H9 (cell line): ENCODE measurements around the gene SLC22A16. TPM values are rescaled to one million over a fixed set of nuclear protein-coding genes. Genes with fewer than 3 reads are reported as not detected.

Experiments used
- DNase-seq: peaks from one replicate; pipeline ENCODE4 v3.0.0-alpha.2; 2017
- H2AFZ ChIP-seq: one replicate; pipeline ENCODE4 v1.6.1; 2013; ENCODE audit warnings: mild to moderate bottlenecking, low read length, control low read depth, moderate library complexity
- H2AK5ac ChIP-seq: 2 replicates; pipeline ENCODE4 v1.6.1; 2013; ENCODE audit warnings: low read length, control low read depth, mixed read lengths; ENCODE audit not compliant: insufficient read length
- H2BK120ac ChIP-seq: one replicate; pipeline ENCODE4 v1.6.1; 2013; ENCODE audit warnings: low read depth, mild to moderate bottlenecking, low read length, control low read depth, inconsistent platforms; ENCODE audit not compliant: poor library complexity, severe bottlenecking
- H2BK12ac ChIP-seq: 2 replicates; pipeline ENCODE4 v1.6.1; 2013; ENCODE audit warnings: low read length, control low read depth, mixed read lengths, low read depth; ENCODE audit not compliant: insufficient read length
- H2BK15ac ChIP-seq: 2 replicates; pipeline ENCODE4 v1.6.1; 2013; ENCODE audit warnings: low read depth, low read length, control low read depth
- H2BK20ac ChIP-seq: one replicate; pipeline ENCODE4 v1.6.1; 2013; ENCODE audit warnings: low read depth, mild to moderate bottlenecking, low read length, control low read depth, inconsistent platforms; ENCODE audit not compliant: poor library complexity, severe bottlenecking
- H2BK5ac ChIP-seq: 2 replicates; pipeline ENCODE4 v1.6.1; 2013; ENCODE audit warnings: low read length, control low read depth, mixed read lengths; ENCODE audit not compliant: insufficient read length
- H3K14ac ChIP-seq: 2 replicates; pipeline ENCODE4 v1.6.1; 2013; ENCODE audit warnings: low read length, control low read depth; ENCODE audit not compliant: insufficient read depth
- H3K18ac ChIP-seq: 2 replicates; pipeline ENCODE4 v1.6.1; 2013; ENCODE audit warnings: low read depth, mild to moderate bottlenecking, mixed read lengths, low read length, control low read depth; ENCODE audit not compliant: insufficient read length
- H3K23ac ChIP-seq: 2 replicates; pipeline ENCODE4 v1.6.1; 2013; ENCODE audit warnings: low read length, control low read depth, mixed read lengths, low read depth; ENCODE audit not compliant: insufficient read length
- H3K23me2 ChIP-seq: 2 replicates; pipeline ENCODE4 v1.6.1; 2013; ENCODE audit warnings: low read depth, mild to moderate bottlenecking, mixed read lengths, low read length, control low read depth; ENCODE audit not compliant: insufficient read length, poor library complexity, severe bottlenecking
- H3K27ac ChIP-seq: 2 replicates; pipeline ENCODE4 v1.5.1; 2013; ENCODE audit warnings: low read length, control low read depth, mixed read lengths, low read depth; ENCODE audit not compliant: insufficient read length
- H3K27me3 ChIP-seq: 2 replicates; pipeline ENCODE4 v1.6.1; 2013; ENCODE audit warnings: low read length, control low read depth, inconsistent platforms; ENCODE audit not compliant: insufficient read depth
- H3K4ac ChIP-seq: 2 replicates; pipeline ENCODE4 v1.6.1; 2013; ENCODE audit warnings: low read depth, mild to moderate bottlenecking, control low read depth, inconsistent platforms, low read length, moderate library complexity
- H3K4me1 ChIP-seq: 2 replicates; pipeline ENCODE4 v1.6.1; 2013; ENCODE audit warnings: low read length, control low read depth, inconsistent platforms; ENCODE audit not compliant: insufficient read depth
- H3K4me2 ChIP-seq: 2 replicates; pipeline ENCODE4 v1.6.1; 2013; ENCODE audit warnings: low read length, control low read depth, mixed read lengths; ENCODE audit not compliant: insufficient read length, insufficient read depth
- H3K56ac ChIP-seq: 2 replicates; pipeline ENCODE4 v1.6.1; 2013; ENCODE audit warnings: low read depth, mild to moderate bottlenecking, mixed read lengths, low read length, control low read depth; ENCODE audit not compliant: insufficient read length
- H3K79me1 ChIP-seq: 2 replicates; pipeline ENCODE4 v1.6.1; 2013; ENCODE audit warnings: low read depth, mild to moderate bottlenecking, moderate library complexity, low read length, control low read depth, inconsistent platforms; ENCODE audit not compliant: insufficient read depth, poor library complexity, severe bottlenecking
- H3K79me2 ChIP-seq: 2 replicates; pipeline ENCODE4 v1.6.1; 2013; ENCODE audit warnings: low read length, control low read depth, inconsistent platforms; ENCODE audit not compliant: insufficient read depth
- H3K9ac ChIP-seq: 2 replicates; pipeline ENCODE4 v1.6.1; 2013; ENCODE audit warnings: low read length, control low read depth, mixed read lengths; ENCODE audit not compliant: insufficient read length; ENCODE audit errors: extremely low read depth
- H3K9me3 ChIP-seq: one replicate; pipeline ENCODE4 v1.6.1; 2013; ENCODE audit warnings: low read depth, low read length, inconsistent platforms; ENCODE audit not compliant: control insufficient read depth
- H3T11ph ChIP-seq: one replicate; pipeline ENCODE4 v1.6.1; 2013; ENCODE audit warnings: mild to moderate bottlenecking, low read length, control low read depth, inconsistent platforms
- H4K20me1 ChIP-seq: one replicate; pipeline ENCODE4 v1.6.1; 2013; ENCODE audit not compliant: control insufficient read depth, insufficient read length, insufficient read depth
- H4K5ac ChIP-seq: 2 replicates; pipeline ENCODE4 v1.6.1; 2013; ENCODE audit warnings: low read depth, mild to moderate bottlenecking, mixed read lengths, low read length, control low read depth; ENCODE audit not compliant: insufficient read length
- H4K8ac ChIP-seq: replicated peaks from 2 replicates; pipeline ENCODE4 v1.6.1; 2013; ENCODE audit warnings: low read length, control low read depth, mixed read lengths, low read depth; ENCODE audit not compliant: insufficient read length
- H4K91ac ChIP-seq: 2 replicates; pipeline ENCODE4 v1.6.1; 2013; ENCODE audit warnings: low read depth, mild to moderate bottlenecking, moderate library complexity, mixed read lengths, low read length, control low read depth; ENCODE audit not compliant: insufficient read length
- H3K27ac Mint-ChIP-seq, 3 experiments: 2 replicates in 2 of 3; 3 replicates in 1 of 3; pipeline ENCODE4 v1.8.0; 2020 to 2021; ENCODE audit warnings: mixed read lengths in 3 of 3, mild to moderate bottlenecking in 1 of 3, moderate library complexity in 1 of 3
- H3K27me3 Mint-ChIP-seq: 2 replicates; pipeline ENCODE4 v1.8.0; 2021; ENCODE audit warnings: low read depth, mild to moderate bottlenecking, moderate library complexity, mixed read lengths
- H3K36me3 Mint-ChIP-seq, 3 experiments: 2 replicates in 2 of 3; 3 replicates in 1 of 3; pipeline ENCODE4 v1.8.0; 2020 to 2021; ENCODE audit warnings: low read depth in 3 of 3, mixed read lengths in 3 of 3; ENCODE audit not compliant: insufficient read depth in 1 of 3
- H3K4me1 Mint-ChIP-seq, 2 experiments: 2 replicates each; pipeline ENCODE4 v1.8.0; 2020; ENCODE audit warnings: mixed read lengths in 2 of 2
- H3K4me3 Mint-ChIP-seq, 2 experiments: 2 replicates in 1 of 2; 3 replicates in 1 of 2; pipeline ENCODE4 v1.8.0; 2020 to 2021; ENCODE audit warnings: mild to moderate bottlenecking in 2 of 2, mixed read lengths in 2 of 2, moderate library complexity in 1 of 2
- H3K9me3 Mint-ChIP-seq, 2 experiments: 2 replicates in 1 of 2; 3 replicates in 1 of 2; pipeline ENCODE4 v1.8.0; 2020; ENCODE audit warnings: mild to moderate bottlenecking in 2 of 2, mixed read lengths in 2 of 2, moderate library complexity in 1 of 2
- WGBS: extraction: QIAGEN DNeasy Blood & Tissue Kit; methylation state at CpG from one replicate; pipeline ENCODE4 v1.1.7; 2013; ENCODE audit warnings: missing lambda C conversion rate, low lambda C conversion rate, mixed read lengths; ENCODE audit not compliant: insufficient read length; ENCODE audit errors: extremely low coverage; 5-methylcytosine and 5-hydroxymethylcytosine counted together
- total RNA-seq: library from RNA; stranded (reverse); gene quantifications from 2 replicates; pipeline ENCODE4 v1.2.1, GENCODE V29; 2021
- TF ChIP-seq, protein P1 (sequence below): fragments of 200-600 bp; sonication (generic); conservative IDR thresholded peaks from 3 replicates; pipeline ENCODE4 v1.8.0; 2021; ENCODE audit warnings: antibody characterized with exemption, mild to moderate bottlenecking

The SLC22A16 gene
- total RNA-seq, 1 experiment from 2014 or later: not detected

DNA sequence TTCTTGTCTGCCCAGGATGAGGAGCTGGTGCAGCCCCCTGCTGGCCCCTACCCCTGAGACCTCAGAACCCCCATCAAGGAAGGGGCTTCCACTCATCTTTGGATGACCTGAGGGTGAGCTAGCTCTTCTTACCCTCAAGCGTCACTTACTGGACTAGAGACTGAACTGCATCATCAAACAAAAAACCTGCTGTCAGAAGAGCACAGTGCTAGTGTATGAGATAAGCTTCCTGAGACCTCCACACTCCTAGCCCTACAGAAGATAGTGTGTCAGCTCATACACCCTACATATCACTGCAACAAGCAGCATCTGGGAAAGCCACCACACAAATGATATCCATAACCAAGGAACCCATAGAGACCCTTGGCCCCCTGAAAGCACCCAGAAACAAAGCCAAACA is 15.0 kb downstream of the SLC22A16 start:
- Histone ChIP-seq H3K18ac (no peak overlapping the region), H3K4me2 (no peak overlapping the region), H3K23me2 (no peaks in the 10 kb centered on the region), H3K79me2 (no peaks in the 10 kb centered on the region), H2BK5ac (no peak overlapping the region), H3K4ac (no peak overlapping the region), H3K9me3 (no peaks in the 10 kb centered on the region), H3K14ac (no peak overlapping the region), H2AK5ac (no peak overlapping the region), H2BK12ac (no peak overlapping the region), H3K4me1 (no peaks in the 10 kb centered on the region), H2BK15ac (no peak overlapping the region), H3K56ac (no peak overlapping the region), H3K27ac (no peak overlapping the region), H3K9ac (no peak overlapping the region), H4K20me1 (no peaks in the 10 kb centered on the region), H3K27me3 (no peaks in the 10 kb centered on the region), H4K5ac (no peak overlapping the region), H3K79me1 (no peaks in the 10 kb centered on the region), H3T11ph (no peak overlapping the region), H4K91ac (no peak overlapping the region), H3K23ac (no peak overlapping the region), H2BK120ac (no peak overlapping the region), H4K8ac (no peak overlapping the region), H2BK20ac (no peak overlapping the region), H2AFZ (no peak overlapping the region)
- Mint-ChIP-seq H3K36me3 (peaks cover 7 to 16% (median 10%) of the 10 kb centered on the region in 3 experiments; a peak in 6 of 7 replicates), H3K4me1 (no peaks in the 10 kb centered on the region), H3K9me3 (peaks cover 27 to 32% of the 10 kb centered on the region in 2 experiments), H3K27me3 (peaks cover 2% of the 10 kb centered on the region), H3K27ac (no peak overlapping the region), H3K4me3 (no peak overlapping the region)
- TF ChIP-seq, protein P1, sequence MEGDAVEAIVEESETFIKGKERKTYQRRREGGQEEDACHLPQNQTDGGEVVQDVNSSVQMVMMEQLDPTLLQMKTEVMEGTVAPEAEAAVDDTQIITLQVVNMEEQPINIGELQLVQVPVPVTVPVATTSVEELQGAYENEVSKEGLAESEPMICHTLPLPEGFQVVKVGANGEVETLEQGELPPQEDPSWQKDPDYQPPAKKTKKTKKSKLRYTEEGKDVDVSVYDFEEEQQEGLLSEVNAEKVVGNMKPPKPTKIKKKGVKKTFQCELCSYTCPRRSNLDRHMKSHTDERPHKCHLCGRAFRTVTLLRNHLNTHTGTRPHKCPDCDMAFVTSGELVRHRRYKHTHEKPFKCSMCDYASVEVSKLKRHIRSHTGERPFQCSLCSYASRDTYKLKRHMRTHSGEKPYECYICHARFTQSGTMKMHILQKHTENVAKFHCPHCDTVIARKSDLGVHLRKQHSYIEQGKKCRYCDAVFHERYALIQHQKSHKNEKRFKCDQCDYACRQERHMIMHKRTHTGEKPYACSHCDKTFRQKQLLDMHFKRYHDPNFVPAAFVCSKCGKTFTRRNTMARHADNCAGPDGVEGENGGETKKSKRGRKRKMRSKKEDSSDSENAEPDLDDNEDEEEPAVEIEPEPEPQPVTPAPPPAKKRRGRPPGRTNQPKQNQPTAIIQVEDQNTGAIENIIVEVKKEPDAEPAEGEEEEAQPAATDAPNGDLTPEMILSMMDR: no peak
- WGBS: no CpG with 5 or more reads among the region's 1 CpG
- no peak for DNase-seq
